ENCODE data around the gene BCL3. TPM values are rescaled to one million over a fixed set of nuclear protein-coding genes. Genes with fewer than 3 reads are reported as not detected.
"Not testable (repeated sequence)": the region's sequence is repeated elsewhere in the genome, so short reads cannot be mapped to it uniquely, and the experiment has no call there.

Gene BCL3
- total RNA-seq, 4 donors from 2014 or later: 3.2 to 58.8 (median 11.9) TPM

DNA sequence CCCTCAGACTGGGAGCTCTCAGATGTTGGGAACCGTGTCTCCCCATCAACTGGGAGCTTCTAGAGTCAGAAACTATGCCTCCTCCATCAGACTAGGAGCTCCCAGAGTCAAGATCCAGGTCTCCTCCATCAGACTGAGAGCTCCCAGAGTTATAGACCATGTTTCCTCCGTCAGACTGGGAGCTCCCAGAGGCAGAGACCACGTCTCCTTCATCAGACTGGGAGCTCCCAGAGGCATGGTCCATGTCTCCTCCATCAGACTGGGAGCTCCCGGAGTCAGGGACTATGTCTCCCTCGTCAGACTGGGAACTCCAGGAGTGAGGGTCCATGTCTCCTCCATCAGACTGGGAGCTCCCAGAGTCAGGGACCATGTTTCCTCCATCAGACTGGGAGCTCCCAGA is 39.6 kb upstream of the BCL3 start:
- DNase-seq: no peak
- H3K36me3 ChIP-seq: no peaks in the 10 kb centered on the region
- H3K4me1 ChIP-seq: no peaks in the 10 kb centered on the region
- H3K9me3 ChIP-seq: no peaks in the 10 kb centered on the region
- intact Hi-C loops (cut with DNase I; ENCODE audit: low total_unique reads): no loop called here
- no peaks in the 10 kb centered on the region for H3K27me3 ChIP-seq
- TF ChIP-seq POLR2A (IDR thresholded peaks at IDR 0.05) (no peak), CTCF (IDR thresholded peaks at IDR 0.05) (no peak)
- H3K27ac ChIP-seq: no peak overlapping the region
- no peak overlapping the region for H3K4me3 ChIP-seq

DNA sequence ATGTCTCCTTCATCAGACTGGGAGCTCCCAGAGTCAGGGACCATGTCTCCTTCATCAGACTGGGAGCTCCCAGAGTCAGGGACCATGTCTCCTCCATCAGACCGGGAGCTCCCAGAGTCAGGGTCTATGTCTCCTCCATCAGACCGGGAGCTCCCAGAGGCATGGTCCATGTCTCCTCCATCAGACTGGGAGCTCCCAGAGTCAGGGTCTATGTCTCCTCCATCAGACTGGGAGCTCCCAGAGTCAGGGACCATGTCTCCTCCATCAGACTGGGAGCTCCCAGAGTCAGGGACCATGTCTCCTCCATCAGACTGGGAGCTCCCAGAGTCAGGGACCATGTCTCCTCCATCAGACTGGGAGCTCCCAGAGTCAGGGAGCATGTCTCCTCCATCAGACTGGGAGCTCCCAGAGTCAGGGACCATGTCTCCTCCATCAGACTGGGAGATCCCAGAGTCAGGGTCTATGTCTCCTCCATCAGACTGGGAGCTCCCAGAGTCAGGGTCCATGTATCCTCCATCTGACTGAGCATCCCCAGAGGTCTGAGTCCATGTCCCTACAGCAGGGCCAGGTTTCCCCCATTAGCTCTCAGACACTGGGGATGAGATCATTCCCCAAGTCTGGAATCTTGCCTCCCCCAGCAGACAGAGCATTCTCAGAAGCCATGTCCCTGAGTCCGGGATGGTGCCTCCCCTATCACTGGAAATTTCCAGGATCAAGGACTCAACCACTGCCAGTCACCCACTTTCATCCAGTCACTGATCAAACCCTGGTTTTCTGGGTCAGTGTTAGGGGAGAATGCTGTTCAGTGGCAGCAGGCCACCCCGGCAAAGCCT is 38.9 kb upstream of the BCL3 start:
- H3K4me1 ChIP-seq; H3K9me3 ChIP-seq; H3K27me3 ChIP-seq; DNase-seq; H3K27ac ChIP-seq; H3K36me3 ChIP-seq; H3K4me3 ChIP-seq; intact Hi-C loops (cut with DNase I; ENCODE audit: low total_unique reads): not testable (repeated sequence)

DNA sequence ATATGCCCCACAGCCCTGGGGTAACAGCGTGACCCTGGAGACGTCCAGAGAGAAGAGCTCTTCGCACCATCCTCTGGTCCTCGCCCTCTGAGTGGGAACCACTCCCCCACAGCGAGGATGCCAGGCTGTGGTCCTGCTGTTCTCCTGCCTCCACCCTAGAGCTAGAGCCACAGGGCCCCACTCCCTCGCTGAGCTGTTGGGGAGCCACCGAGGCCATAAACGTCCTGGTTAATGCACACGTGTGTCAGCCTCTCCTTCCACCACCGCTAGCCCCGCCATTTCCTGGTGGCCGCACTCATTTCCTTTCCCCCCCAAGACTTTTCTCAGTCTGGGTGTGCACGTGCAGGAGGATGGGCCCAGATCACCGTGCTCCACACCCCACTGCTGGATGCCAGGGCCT is 38.0 kb upstream of the BCL3 start:
- intact Hi-C loops (cut with DNase I; ENCODE audit: low total_unique reads): no loop called here
- Histone ChIP-seq H3K4me1 (no peaks in the 10 kb centered on the region), H3K27ac (no peak overlapping the region), H3K9me3 (no peaks in the 10 kb centered on the region), H3K4me3 (no peak overlapping the region), H3K36me3 (no peaks in the 10 kb centered on the region), H3K27me3 (no peaks in the 10 kb centered on the region)
- no peak for TF ChIP-seq POLR2A (IDR thresholded peaks at IDR 0.05)
- no peak for TF ChIP-seq CTCF (IDR thresholded peaks at IDR 0.05)
- DNase-seq: no peak

DNA sequence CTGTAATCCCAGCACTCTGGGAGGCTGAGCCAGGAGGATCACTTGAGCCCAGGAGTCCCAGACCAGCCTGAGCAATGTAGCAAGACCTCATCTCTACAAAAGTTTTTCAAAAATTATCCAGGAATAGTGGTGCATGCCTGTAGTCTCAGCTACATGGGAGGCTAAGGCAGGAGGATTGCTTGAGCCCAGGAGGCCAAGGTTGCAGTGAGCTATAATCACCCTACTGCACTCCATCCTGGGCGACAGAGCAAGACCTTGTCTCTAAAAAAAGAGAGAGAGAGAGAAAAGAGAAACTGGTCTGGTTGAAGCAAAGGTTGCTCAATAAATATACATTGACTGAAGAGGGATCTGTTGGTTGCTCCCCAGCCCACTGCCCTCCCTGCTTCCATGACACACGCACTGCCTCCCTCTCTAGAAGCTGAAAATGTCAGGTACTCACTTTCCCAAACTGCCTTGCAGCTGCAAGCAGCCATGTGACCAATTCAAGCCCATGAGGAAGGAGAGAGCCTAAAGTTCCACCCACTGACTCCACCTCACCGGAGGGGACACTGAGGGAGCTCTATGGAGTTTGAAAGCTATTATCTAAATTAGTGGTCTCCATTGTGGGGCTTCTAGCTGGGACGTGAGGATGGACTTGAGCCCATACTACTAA is 35.5 kb upstream of the BCL3 start:
- H3K27ac ChIP-seq: no peak overlapping the region
- no peaks in the 10 kb centered on the region for H3K9me3 ChIP-seq
- no peaks in the 10 kb centered on the region for H3K36me3 ChIP-seq
- H3K4me3 ChIP-seq: no peak overlapping the region
- no peak for DNase-seq
- TF ChIP-seq POLR2A (IDR thresholded peaks at IDR 0.05) (no peak), CTCF (IDR thresholded peaks at IDR 0.05) (no peak)
- no peaks in the 10 kb centered on the region for H3K4me1 ChIP-seq
- intact Hi-C loops (cut with DNase I; ENCODE audit: low total_unique reads): no loop called here
- H3K27me3 ChIP-seq: no peaks in the 10 kb centered on the region

GRCh38 chr19:44714597-44715169 is 33.8 kb upstream of the BCL3 start:
- Histone ChIP-seq H3K9me3 (no peaks in the 10 kb centered on the region), H3K27ac (no peak overlapping the region), H3K36me3 (no peaks in the 10 kb centered on the region), H3K27me3 (no peaks in the 10 kb centered on the region), H3K4me1 (peaks cover 0 to 6% of the 10 kb centered on the region in 2 donors), H3K4me3 (no peak overlapping the region)
- intact Hi-C loops (cut with DNase I; ENCODE audit: low total_unique reads): no loop called here
- TF ChIP-seq POLR2A (IDR thresholded peaks at IDR 0.05): no peak
- TF ChIP-seq CTCF (IDR thresholded peaks at IDR 0.05): no peak
- DNase-seq: no peak

Data from uterus (tissue), 4 donors.